ENCODE results near the gene NT5C1B.

GRCh38 chr2:18626256-18626668 is 36.9 kb upstream of the NT5C1B start:
- TF ChIP-seq CTCF (IDR thresholded peaks at IDR 0.05) (no peak), POLR2A (IDR thresholded peaks at IDR 0.05) (no peak)
